GM12892 (cell line): ENCODE data around the gene KCNT1.

ENCODE experiments used
- POLR2A ChIP-seq: IDR thresholded peaks from 2 replicates; pipeline ENCODE4 v1.6.1; 2011; ENCODE audit warnings: low read depth, low read length, control low read depth
- POLR2AphosphoS5 ChIP-seq: IDR thresholded peaks from 2 replicates; pipeline ENCODE4 v1.6.1; 2011; ENCODE audit warnings: low read depth, low read length, control low read depth
- TAF1 ChIP-seq: IDR thresholded peaks from 2 replicates; pipeline ENCODE4 v1.6.1; 2011; ENCODE audit warnings: low read depth, mild to moderate bottlenecking, control low read depth, low read length, borderline replicate concordance

DNA sequence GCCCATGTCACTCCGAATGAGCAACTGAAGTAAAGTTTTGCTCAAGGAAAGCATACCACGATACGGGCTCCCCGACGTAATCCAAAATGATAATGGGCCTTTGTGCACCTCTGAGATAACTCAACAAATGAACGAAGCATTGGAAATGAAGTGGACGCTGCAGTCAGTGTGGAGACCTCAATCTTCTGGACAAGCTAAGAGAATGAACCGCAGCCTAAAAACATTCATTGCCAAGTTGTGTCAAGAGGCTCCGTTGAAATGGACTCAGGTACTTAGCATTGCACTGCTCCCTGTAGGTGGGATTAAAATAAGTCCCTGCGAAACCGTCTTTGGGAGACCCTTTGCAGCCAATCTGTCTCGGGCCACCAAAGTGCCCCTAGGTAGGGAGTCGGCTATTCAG, 42.7 kb upstream of the KCNT1 start:
- TF ChIP-seq POLR2AphosphoS5 (no peak), POLR2A (no peak), TAF1 (no peak)
